ENCODE measurements around the gene NF2.

NF2 gene

DNA sequence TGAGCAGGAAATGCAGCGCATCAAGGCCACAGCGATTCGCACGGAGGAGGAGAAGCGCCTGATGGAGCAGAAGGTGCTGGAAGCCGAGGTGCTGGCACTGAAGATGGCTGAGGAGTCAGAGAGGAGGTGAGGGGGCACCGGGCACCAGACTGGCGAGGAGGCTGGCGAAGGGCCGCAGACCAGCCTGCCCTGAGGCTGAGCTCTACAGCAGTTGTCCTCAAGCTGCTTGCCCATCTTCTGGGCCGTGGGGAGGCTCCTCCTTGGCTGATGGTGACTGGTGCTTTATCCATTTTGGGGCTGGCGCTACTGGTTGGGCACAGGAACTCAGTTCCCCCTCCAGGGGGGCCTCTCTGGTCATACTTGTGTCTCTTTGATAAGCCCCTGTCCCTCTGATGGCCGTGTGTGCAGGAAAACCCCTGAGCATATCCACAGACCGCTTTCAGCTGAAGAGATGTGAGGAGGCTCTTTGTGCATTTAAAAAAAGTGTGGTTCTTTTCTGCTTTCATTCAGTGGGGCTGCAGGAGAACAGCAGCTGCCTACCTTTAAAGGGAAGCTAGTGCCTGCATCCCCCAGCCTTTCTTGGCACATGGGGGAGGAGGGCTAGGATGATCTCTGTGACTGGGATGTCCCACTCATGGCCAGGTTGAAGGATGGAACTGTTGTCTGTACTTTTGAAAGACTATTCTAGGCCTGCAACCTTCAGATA is 70.1 kb downstream of the NF2 start:
- no peak for DNase-seq

- DNase-seq = no peak
Observed at GRCh38 chr22:29674121-29674520, 70.7 kb downstream of the NF2 start.

DNA sequence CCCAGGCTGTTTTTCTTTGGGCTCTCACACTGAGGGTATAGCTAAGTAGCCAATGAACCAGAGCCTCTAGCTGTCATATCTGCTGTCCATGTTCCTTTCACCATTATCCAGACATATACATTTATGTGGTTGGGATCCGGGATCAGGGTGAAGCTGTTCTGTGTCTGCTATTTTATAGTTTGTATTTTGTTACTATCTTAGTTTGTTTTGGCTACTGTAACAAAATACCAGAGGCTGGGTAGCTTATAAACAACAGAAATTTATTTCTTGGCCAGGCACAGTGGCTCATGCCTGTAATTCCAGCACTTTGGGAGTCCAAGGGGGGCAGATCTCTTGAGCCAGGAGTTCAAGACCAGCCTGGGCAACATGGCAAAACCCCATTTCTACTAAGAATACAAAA is 75.9 kb downstream of the NF2 start:
- no peak for DNase-seq

GRCh38 chr22:29683536-29683935 is 80.1 kb downstream of the NF2 start:
- DNase-seq = no peak

- DNase-seq = no peak
Observed at GRCh38 chr22:29684244-29684643, 80.8 kb downstream of the NF2 start.

GRCh38 chr22:29689206-29689879 is 85.9 kb downstream of the NF2 start:
- DNase-seq = peak; percentile 75

DNA sequence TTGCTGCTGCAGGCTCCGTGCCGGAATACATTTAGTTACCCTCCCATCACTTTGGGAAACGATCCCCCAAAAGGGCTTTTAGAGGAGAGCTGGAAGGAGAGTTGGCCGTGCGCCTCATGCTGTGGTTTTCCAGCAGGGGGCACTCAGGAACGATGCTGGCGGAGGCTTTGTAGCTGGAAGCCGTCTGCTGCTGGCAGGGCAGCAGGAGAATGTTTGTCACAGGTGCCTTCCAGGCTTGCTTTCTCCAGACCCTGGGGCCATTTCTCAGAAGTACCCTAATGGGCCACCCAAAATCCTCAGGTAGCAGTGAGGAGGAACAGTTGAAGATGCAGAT is 86.4 kb downstream of the NF2 start:
- peak; percentile 60 for DNase-seq

GRCh38 chr22:29690476-29690875 is 87.0 kb downstream of the NF2 start:
- peak; percentile 57 for DNase-seq

DNA sequence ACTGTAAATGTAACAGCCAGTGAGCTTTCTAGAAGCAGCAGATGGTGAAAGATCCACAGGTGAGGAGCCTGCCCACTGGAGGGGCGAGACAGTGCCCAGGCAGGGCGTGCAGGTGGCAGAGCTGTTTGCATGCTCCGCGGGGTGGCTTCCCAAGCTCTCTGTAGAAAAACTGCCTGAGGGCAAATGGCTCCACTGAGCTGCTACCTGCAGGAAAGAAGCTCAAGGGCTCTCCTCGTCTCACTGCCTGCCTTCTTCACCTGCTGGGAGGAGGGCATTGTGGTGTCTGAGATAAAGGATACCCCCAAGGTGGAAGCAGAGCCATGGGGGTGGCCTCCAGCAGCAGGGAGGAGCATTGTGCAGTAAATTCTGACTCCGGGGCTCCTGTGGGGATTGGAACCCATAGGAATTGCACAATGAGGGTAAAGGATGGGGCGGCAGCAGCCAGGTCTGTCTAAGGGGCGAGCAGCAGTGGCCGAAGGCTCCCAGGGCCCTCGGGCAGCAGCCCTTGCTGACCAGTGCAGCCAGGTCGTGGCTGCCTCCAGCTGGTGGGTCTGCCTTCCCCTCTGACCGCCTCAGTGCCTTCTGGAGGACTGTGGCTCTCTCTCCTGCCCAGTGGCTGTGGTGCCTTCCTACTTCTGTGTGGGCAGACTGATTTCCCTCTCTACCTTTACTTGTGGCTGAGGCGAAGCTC is 88.3 kb downstream of the NF2 start:
- DNase-seq = peak; percentile 68

GRCh38 chr22:29692327-29692640 is 88.9 kb downstream of the NF2 start:
- DNase-seq = peak; percentile 43

DNA sequence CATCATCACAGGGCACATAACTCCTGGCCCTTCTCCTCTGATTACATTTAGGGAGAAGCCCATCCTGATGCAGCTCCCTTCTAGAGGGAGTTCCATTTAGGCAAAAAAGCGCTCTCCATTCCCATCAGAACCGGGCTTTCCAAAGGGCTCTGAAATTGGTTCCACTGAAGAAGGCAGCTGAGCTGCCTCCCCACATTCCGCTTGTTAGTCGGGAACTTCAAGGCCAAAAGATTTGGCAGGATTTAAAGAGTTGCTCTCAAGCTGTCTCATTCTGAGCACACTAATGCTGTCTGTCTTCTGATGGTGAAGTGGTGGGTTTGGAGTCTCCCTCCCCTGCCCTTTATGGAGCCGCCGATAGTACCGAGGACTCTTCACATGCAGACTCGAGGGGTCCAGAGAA is 89.7 kb downstream of the NF2 start:
- no peak for DNase-seq

GRCh38 chr22:29693671-29694070 is 90.2 kb downstream of the NF2 start:
- DNase-seq = peak; percentile 29

GRCh38 chr22:29695129-29695926 is 91.9 kb downstream of the NF2 start:
- peak; percentile 90 for DNase-seq

DNA sequence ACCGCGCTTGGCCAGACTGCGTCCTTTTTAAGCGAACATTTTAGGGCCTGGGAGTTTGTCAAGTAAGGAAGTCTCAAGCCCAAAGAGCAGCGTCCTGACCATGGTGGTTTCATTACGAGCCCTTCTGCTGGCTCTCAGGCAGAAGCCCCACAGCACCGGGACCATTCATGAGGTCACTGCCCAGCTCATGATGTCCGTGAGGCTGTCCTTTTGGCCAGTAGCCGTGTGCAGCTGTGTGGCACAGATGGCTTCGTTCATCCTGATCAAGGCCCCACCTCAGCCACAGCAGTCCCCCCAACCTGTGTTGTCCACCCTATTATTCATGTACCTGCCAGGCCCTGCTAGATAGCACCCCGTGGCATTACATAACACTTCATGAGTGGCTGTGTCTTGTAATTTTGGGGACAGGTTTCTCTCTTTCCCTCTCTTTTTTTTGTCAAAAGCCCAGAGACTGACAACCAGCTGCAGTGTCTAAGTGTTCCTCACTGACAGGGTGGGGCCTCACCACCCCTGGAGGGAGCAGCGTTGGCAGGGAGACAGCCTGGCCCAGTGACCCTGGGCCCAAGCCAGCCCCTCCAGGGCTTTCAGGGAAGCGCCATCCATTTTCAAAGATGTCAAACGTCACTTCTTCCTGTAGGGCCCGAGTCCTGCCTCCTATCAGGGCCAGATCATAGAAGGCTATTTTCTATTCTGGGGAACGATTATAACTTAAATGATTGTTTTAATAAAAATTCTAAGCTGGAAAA is 94.6 kb downstream of the NF2 start:
- no peak for DNase-seq

GRCh38 chr22:29700206-29700899 is 96.9 kb downstream of the NF2 start:
- DNase-seq = peak; percentile 68

DNA sequence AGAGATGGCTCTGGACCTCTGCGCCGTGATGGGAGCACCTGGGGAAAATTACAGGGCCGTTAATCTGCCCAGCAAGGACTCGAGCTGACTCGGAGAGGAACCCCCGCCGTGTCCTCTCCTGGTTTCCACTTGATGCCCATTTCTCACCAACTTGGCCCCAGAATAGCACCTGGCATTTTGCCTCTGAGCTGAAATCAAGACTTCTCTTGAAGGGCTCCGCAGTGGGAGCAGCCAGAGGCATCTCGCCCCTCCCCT is 97.4 kb downstream of the NF2 start:
- DNase-seq = no peak

DNA sequence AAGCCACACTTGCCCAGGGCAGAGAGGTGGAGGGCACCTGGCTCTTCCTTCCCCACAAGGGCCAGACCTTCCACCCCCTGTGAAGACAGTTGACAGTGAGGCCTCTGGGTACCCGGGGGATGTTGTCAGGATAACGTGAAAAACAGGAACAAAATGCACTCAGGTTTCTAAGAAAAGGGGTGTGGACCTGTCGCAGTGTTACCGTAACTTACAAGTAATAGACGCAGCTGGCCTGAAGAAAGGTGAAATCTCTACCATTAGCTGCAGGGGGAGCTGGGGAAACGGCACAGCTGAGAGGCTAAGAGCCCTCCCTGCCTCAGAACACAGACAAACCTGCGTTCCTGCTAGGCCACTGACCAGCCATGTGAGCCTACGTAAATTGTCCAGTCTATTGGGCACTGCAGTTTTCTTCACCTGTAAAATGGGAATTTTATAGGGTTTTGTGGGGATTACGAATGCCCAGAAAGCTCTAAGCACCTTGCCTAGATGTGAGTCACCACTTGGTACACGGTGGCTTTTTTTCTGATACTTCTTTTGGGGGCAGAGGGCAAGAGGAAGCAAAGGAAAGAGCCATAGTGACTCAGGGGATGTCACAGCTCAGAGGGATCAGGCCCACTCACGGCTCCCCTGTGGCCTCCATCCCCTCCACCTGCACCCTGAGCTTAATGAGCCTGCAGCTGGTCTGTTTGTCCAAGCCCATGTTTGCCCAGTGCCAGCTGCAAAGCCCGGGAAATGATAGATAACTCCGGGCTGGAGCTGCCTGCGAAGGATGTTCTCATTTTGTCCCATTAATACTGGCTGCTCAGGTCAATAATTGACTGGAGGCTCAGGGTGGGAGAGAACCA is 97.9 kb downstream of the NF2 start:
- DNase-seq = peak; percentile 72

- peak; percentile 87 for DNase-seq
Observed at GRCh38 chr22:29702000-29702930, 98.8 kb downstream of the NF2 start.

GRCh38 chr22:29702931-29703501 is 99.6 kb downstream of the NF2 start:
- peak; percentile 77 for DNase-seq
